ENCODE data around the gene DCAF15.

DNA sequence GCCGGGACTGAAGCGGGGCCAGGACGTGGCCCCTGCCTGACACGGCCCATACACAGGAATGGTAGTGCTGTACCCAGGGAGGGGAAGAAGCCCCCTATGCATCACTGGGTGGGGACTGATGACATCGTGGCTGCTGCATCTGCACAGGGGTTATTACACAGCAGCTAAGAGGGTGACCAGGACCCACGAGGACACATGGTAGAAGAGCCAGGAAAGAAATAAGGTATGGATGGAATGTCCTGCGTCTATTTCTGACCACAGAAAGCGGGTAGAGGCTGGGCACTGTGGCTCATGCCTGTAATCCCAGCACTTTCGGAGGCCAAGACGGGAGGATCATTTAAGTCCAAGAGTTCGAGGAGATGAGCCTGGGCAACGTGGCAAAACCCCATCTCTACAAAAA is 24.1 kb downstream of the DCAF15 start:
- TF ChIP-seq, protein P1, sequence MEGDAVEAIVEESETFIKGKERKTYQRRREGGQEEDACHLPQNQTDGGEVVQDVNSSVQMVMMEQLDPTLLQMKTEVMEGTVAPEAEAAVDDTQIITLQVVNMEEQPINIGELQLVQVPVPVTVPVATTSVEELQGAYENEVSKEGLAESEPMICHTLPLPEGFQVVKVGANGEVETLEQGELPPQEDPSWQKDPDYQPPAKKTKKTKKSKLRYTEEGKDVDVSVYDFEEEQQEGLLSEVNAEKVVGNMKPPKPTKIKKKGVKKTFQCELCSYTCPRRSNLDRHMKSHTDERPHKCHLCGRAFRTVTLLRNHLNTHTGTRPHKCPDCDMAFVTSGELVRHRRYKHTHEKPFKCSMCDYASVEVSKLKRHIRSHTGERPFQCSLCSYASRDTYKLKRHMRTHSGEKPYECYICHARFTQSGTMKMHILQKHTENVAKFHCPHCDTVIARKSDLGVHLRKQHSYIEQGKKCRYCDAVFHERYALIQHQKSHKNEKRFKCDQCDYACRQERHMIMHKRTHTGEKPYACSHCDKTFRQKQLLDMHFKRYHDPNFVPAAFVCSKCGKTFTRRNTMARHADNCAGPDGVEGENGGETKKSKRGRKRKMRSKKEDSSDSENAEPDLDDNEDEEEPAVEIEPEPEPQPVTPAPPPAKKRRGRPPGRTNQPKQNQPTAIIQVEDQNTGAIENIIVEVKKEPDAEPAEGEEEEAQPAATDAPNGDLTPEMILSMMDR (IDR thresholded peaks at IDR 0.05): no peak
- no peak for TF ChIP-seq POLR2A (IDR thresholded peaks at IDR 0.05)
